ENCODE measurements around the gene DNALI1.

Gene DNALI1

DNA sequence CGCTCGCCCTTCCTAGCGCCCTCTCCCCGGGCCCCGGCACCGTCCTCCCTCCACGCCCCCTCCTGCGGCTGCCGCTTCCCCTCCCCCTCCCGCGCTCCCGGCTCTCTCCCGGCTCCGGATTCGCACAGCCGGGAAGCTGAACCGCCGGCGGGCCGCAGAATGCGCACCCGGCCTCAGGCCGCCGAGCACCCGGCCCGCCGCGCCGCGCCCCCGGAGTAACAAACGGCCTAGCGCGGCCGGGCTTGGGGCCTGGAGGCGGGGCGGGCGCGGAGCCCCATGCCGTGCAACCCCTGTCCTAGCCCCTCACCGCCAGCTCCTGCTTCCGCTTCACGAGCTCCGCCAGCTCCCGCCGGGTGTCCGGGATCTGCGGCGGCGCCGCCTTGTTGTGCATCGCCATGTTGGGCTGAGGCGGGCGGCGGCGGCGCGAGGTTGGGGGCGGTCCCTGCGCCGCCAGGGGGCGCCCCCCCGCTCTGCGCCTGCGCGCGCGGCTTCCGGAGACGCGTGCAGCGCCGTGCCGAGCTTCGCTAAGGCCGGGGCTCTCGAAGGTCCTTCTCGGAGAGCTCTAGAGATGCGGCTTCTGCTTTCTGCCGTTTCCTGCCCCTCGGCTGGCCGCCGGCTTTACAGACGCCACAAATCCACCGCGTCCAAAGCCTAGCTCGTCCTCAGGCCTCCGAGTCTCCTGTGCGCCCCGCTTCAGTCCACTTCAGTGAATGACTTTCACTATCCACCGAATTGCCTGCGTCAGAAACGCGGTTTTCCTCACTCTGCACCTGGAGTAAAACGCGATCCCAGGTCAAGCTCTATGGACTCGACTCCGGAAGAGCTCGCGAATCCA lies 42.2 kb upstream of the DNALI1 start, which contains the start of gene MEAF6 (continued):
- no peak for TF ChIP-seq ZNF175 (tag by site-specific recombination; IDR thresholded peaks at IDR 0.05)
- TF ChIP-seq ZNF629 (tag by site-specific recombination; IDR thresholded peaks at IDR 0.05): peak; percentile 66
- no peak for TF ChIP-seq EGR2 (tag by site-specific recombination; IDR thresholded peaks at IDR 0.05; ENCODE audit: low read depth)
- peak; percentile 24; the same call in 1 of the 2 replicates for TF ChIP-seq ZBTB21 (tag by site-specific recombination; IDR thresholded peaks at IDR 0.05)
- TF ChIP-seq, protein P1, sequence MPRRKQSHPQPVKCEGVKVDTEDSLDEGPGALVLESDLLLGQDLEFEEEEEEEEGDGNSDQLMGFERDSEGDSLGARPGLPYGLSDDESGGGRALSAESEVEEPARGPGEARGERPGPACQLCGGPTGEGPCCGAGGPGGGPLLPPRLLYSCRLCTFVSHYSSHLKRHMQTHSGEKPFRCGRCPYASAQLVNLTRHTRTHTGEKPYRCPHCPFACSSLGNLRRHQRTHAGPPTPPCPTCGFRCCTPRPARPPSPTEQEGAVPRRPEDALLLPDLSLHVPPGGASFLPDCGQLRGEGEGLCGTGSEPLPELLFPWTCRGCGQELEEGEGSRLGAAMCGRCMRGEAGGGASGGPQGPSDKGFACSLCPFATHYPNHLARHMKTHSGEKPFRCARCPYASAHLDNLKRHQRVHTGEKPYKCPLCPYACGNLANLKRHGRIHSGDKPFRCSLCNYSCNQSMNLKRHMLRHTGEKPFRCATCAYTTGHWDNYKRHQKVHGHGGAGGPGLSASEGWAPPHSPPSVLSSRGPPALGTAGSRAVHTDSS (tag by site-specific recombination; IDR thresholded peaks at IDR 0.05): no peak
- TF ChIP-seq, protein P2, sequence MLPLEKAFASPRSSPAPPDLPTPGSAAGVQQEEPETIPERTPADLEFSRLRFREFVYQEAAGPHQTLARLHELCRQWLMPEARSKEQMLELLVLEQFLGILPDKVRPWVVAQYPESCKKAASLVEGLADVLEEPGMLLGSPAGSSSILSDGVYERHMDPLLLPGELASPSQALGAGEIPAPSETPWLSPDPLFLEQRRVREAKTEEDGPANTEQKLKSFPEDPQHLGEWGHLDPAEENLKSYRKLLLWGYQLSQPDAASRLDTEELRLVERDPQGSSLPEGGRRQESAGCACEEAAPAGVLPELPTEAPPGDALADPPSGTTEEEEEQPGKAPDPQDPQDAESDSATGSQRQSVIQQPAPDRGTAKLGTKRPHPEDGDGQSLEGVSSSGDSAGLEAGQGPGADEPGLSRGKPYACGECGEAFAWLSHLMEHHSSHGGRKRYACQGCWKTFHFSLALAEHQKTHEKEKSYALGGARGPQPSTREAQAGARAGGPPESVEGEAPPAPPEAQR (tag by site-specific recombination; IDR thresholded peaks at IDR 0.05): no peak
- TF ChIP-seq ZNF701 (tag by site-specific recombination; IDR thresholded peaks at IDR 0.05): no peak
- TF ChIP-seq, protein P3, sequence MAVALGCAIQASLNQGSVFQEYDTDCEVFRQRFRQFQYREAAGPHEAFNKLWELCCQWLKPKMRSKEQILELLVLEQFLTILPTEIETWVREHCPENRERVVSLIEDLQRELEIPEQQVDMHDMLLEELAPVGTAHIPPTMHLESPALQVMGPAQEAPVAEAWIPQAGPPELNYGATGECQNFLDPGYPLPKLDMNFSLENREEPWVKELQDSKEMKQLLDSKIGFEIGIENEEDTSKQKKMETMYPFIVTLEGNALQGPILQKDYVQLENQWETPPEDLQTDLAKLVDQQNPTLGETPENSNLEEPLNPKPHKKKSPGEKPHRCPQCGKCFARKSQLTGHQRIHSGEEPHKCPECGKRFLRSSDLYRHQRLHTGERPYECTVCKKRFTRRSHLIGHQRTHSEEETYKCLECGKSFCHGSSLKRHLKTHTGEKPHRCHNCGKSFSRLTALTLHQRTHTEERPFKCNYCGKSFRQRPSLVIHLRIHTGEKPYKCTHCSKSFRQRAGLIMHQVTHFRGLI (tag by site-specific recombination; IDR thresholded peaks at IDR 0.05): peak; percentile 62; the same call in 1 of the 2 replicates
- TF ChIP-seq, protein P4, sequence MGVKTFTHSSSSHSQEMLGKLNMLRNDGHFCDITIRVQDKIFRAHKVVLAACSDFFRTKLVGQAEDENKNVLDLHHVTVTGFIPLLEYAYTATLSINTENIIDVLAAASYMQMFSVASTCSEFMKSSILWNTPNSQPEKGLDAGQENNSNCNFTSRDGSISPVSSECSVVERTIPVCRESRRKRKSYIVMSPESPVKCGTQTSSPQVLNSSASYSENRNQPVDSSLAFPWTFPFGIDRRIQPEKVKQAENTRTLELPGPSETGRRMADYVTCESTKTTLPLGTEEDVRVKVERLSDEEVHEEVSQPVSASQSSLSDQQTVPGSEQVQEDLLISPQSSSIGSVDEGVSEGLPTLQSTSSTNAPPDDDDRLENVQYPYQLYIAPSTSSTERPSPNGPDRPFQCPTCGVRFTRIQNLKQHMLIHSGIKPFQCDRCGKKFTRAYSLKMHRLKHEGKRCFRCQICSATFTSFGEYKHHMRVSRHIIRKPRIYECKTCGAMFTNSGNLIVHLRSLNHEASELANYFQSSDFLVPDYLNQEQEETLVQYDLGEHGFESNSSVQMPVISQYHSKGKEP (tag by site-specific recombination; IDR thresholded peaks at IDR 0.05): peak; percentile 33; the same call in 1 of the 2 replicates
- TF ChIP-seq ZBTB7A (tag by site-specific recombination; IDR thresholded peaks at IDR 0.05; ENCODE audit: low read depth): no peak
- no peak for TF ChIP-seq ZNF843 (tag by site-specific recombination; IDR thresholded peaks at IDR 0.05)
- TF ChIP-seq, protein P5, sequence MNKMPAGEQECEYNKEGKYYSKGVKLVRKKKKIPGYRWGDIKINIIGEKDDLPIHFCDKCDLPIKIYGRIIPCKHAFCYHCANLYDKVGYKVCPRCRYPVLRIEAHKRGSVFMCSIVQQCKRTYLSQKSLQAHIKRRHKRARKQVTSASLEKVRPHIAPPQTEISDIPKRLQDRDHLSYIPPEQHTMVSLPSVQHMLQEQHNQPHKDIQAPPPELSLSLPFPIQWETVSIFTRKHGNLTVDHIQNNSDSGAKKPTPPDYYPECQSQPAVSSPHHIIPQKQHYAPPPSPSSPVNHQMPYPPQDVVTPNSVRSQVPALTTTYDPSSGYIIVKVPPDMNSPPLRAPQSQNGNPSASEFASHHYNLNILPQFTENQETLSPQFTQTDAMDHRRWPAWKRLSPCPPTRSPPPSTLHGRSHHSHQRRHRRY (tag by site-specific recombination; IDR thresholded peaks at IDR 0.05): no peak
- no peak for TF ChIP-seq MEIS1 (CRISPR knock-in tag; IDR thresholded peaks at IDR 0.05; ENCODE audit: borderline replicate concordance)
- TF ChIP-seq ZNF510 (tag by site-specific recombination; IDR thresholded peaks at IDR 0.05; ENCODE audit: insufficient replicate concordance): no peak
- peak; percentile 91 for TF ChIP-seq ZNF335 (tag by site-specific recombination; conservative IDR thresholded peaks at IDR 0.05)
- no peak for TF ChIP-seq ZNF112 (tag by site-specific recombination; IDR thresholded peaks at IDR 0.05)
- TF ChIP-seq, protein P6, sequence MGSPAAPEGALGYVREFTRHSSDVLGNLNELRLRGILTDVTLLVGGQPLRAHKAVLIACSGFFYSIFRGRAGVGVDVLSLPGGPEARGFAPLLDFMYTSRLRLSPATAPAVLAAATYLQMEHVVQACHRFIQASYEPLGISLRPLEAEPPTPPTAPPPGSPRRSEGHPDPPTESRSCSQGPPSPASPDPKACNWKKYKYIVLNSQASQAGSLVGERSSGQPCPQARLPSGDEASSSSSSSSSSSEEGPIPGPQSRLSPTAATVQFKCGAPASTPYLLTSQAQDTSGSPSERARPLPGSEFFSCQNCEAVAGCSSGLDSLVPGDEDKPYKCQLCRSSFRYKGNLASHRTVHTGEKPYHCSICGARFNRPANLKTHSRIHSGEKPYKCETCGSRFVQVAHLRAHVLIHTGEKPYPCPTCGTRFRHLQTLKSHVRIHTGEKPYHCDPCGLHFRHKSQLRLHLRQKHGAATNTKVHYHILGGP (tag by site-specific recombination; IDR thresholded peaks at IDR 0.05): no peak
- peak; percentile 91; the same call in 1 of the 2 replicates for TF ChIP-seq ZFP37 (tag by site-specific recombination; IDR thresholded peaks at IDR 0.05)
- TF ChIP-seq ZNF292 (tag by site-specific recombination; IDR thresholded peaks at IDR 0.05; ENCODE audit: borderline replicate concordance, low read depth): no peak
- TF ChIP-seq, protein P7, sequence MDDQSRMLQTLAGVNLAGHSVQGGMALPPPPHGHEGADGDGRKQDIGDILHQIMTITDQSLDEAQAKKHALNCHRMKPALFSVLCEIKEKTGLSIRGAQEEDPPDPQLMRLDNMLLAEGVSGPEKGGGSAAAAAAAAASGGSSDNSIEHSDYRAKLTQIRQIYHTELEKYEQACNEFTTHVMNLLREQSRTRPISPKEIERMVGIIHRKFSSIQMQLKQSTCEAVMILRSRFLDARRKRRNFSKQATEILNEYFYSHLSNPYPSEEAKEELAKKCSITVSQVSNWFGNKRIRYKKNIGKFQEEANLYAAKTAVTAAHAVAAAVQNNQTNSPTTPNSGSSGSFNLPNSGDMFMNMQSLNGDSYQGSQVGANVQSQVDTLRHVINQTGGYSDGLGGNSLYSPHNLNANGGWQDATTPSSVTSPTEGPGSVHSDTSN (CRISPR knock-in tag; IDR thresholded peaks at IDR 0.05): peak; percentile 71
- TF ChIP-seq ZNF121 (tag by site-specific recombination; IDR thresholded peaks at IDR 0.05): no peak
- no peak for TF ChIP-seq ZNF138 (tag by site-specific recombination; IDR thresholded peaks at IDR 0.05; ENCODE audit: borderline replicate concordance)
- TF ChIP-seq ZNF670 (tag by site-specific recombination; IDR thresholded peaks at IDR 0.05; ENCODE audit: low read depth): no peak
- TF ChIP-seq, protein P8, sequence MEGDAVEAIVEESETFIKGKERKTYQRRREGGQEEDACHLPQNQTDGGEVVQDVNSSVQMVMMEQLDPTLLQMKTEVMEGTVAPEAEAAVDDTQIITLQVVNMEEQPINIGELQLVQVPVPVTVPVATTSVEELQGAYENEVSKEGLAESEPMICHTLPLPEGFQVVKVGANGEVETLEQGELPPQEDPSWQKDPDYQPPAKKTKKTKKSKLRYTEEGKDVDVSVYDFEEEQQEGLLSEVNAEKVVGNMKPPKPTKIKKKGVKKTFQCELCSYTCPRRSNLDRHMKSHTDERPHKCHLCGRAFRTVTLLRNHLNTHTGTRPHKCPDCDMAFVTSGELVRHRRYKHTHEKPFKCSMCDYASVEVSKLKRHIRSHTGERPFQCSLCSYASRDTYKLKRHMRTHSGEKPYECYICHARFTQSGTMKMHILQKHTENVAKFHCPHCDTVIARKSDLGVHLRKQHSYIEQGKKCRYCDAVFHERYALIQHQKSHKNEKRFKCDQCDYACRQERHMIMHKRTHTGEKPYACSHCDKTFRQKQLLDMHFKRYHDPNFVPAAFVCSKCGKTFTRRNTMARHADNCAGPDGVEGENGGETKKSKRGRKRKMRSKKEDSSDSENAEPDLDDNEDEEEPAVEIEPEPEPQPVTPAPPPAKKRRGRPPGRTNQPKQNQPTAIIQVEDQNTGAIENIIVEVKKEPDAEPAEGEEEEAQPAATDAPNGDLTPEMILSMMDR (tag by site-specific recombination; IDR thresholded peaks at IDR 0.05): peak; percentile 45
- TF ChIP-seq ZNF596 (tag by site-specific recombination; IDR thresholded peaks at IDR 0.05): 0 out of 2 replicates have a peak, but pooled peaks have one; percentile 35
- no peak for TF ChIP-seq ZNF544 (tag by site-specific recombination; IDR thresholded peaks at IDR 0.05)
- peak; percentile 81; the same call in 1 of the 2 replicates for TF ChIP-seq YY1 (tag by site-specific recombination; IDR thresholded peaks at IDR 0.05)

All from HEK293 (cell line).